ENCODE data around the gene ABCC1. TPM values are rescaled to one million over a fixed set of nuclear protein-coding genes. Genes with fewer than 3 reads are reported as not detected.

ABCC1 gene
- total RNA-seq, 1 experiment from 2014 or later, result 25.0 TPM

DNA sequence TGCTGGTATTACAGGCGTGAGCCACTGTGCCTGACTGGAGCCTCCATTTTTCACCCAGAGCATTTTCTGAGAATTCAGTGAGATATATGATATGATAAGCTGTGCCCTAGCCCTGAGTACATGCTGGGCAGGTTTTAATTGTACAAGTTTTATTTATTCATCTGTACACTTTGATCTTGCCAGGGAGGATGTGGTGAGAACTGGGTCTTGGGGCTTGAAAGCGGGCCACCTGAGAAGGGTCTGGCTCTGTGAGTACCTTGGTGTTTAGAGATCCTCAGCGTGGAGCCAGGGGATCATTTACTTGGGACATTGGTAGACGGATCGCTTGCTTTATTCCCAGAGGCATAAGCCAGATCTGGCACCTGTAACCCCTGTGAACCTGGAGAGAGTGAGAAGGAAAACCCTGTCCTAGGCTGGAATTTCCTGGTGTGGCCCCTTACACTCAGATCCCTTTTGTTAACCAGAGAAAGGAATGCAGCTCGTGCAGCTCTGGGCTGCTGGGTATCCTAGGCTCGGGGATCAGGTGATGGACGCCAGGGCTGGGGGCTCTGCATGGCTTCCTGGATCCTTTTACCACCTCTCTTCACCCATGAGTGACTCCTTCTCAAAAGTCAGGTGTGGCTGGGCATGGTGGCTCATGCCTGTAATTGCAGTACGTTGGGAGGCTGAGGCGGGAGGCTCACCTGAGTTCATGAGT is 91.9 kb downstream of the ABCC1 start:
- ChIA-PET CTCF (no interaction called here), POLR2A (ENCODE audit: low non-redundant PET) (no interaction called here)
- intact Hi-C loops (cut with micrococcal nuclease; ENCODE audit: unreplicated experiment), result no loop called here
- no peaks in the 10 kb centered on the region for H3K4me1 ChIP-seq (ENCODE audit: insufficient read depth, low read length, poor library complexity, severe bottlenecking)
- no peak overlapping the region for H3K4me3 ChIP-seq (ENCODE audit: low read depth, low read length, poor library complexity, severe bottlenecking)
- H3K27me3 ChIP-seq (replicated peaks; ENCODE audit: insufficient read depth, low read depth, low read length, poor library complexity), result no peaks in the 10 kb centered on the region
- H3K9me3 ChIP-seq (ENCODE audit: low read depth, low read length, poor library complexity, severe bottlenecking), result no peaks in the 10 kb centered on the region
- H3K27ac ChIP-seq (ENCODE audit: low read depth, low read length, poor library complexity, severe bottlenecking), result no peak overlapping the region
- TF ChIP-seq, protein P1, sequence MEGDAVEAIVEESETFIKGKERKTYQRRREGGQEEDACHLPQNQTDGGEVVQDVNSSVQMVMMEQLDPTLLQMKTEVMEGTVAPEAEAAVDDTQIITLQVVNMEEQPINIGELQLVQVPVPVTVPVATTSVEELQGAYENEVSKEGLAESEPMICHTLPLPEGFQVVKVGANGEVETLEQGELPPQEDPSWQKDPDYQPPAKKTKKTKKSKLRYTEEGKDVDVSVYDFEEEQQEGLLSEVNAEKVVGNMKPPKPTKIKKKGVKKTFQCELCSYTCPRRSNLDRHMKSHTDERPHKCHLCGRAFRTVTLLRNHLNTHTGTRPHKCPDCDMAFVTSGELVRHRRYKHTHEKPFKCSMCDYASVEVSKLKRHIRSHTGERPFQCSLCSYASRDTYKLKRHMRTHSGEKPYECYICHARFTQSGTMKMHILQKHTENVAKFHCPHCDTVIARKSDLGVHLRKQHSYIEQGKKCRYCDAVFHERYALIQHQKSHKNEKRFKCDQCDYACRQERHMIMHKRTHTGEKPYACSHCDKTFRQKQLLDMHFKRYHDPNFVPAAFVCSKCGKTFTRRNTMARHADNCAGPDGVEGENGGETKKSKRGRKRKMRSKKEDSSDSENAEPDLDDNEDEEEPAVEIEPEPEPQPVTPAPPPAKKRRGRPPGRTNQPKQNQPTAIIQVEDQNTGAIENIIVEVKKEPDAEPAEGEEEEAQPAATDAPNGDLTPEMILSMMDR (conservative IDR thresholded peaks at IDR 0.05; ENCODE audit: low read depth, low read length), result no peak
- no peak for TF ChIP-seq EZH2 (IDR thresholded peaks at IDR 0.05; ENCODE audit: borderline replicate concordance, low read depth, low read length, poor library complexity, severe bottlenecking)
- DNase-seq (ENCODE audit: low spot score), result no peak
- peaks cover 19% of the 10 kb centered on the region for H3K36me3 ChIP-seq (ENCODE audit: insufficient read depth, low read length, poor library complexity, severe bottlenecking)
- BruUV-seq (replicated peaks), result no TSS peak

DNA sequence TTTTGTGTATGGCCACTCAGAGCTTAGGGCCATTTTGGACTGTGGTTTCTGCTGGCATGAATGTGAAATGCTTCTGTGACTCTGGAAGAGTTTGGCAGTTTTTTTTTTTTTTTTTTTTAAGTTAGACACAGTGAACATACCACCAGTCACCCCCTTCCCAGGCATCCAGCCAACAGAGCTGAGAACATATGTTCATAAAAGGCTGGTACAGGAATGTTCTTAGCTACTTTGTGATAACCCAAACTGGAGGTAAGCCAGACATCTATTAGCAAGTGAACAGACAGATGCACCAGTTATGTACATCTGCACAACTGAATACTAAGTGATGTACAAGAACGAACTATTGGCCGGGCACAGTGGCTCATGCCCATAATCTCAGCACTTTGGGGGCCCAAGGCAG is 92.7 kb downstream of the ABCC1 start:
- TF ChIP-seq EZH2 (IDR thresholded peaks at IDR 0.05; ENCODE audit: borderline replicate concordance, low read depth, low read length, poor library complexity, severe bottlenecking), result no peak
- TF ChIP-seq, protein P1 (conservative IDR thresholded peaks at IDR 0.05; ENCODE audit: low read depth, low read length), result no peak
- ChIA-PET POLR2A (ENCODE audit: low non-redundant PET) (interaction anchor here (0.8 kb wide), 1 partner anchor 14 kb away, joined by 6 read pairs; no protein-coding TSS in a partner anchor), CTCF (no interaction called here)
- intact Hi-C loops (cut with micrococcal nuclease; ENCODE audit: unreplicated experiment), result no loop called here
- H3K27ac ChIP-seq (ENCODE audit: low read depth, low read length, poor library complexity, severe bottlenecking), result no peak overlapping the region
- H3K4me1 ChIP-seq (ENCODE audit: insufficient read depth, low read length, poor library complexity, severe bottlenecking), result no peaks in the 10 kb centered on the region
- H3K9me3 ChIP-seq (ENCODE audit: low read depth, low read length, poor library complexity, severe bottlenecking), result no peaks in the 10 kb centered on the region
- peak; percentile 51 for DNase-seq (ENCODE audit: low spot score)
- no peaks in the 10 kb centered on the region for H3K27me3 ChIP-seq (replicated peaks; ENCODE audit: insufficient read depth, low read depth, low read length, poor library complexity)
- peaks cover 19% of the 10 kb centered on the region for H3K36me3 ChIP-seq (ENCODE audit: insufficient read depth, low read length, poor library complexity, severe bottlenecking)
- BruUV-seq (replicated peaks), result no TSS peak
- H3K4me3 ChIP-seq (ENCODE audit: low read depth, low read length, poor library complexity, severe bottlenecking), result no peak overlapping the region

DNA sequence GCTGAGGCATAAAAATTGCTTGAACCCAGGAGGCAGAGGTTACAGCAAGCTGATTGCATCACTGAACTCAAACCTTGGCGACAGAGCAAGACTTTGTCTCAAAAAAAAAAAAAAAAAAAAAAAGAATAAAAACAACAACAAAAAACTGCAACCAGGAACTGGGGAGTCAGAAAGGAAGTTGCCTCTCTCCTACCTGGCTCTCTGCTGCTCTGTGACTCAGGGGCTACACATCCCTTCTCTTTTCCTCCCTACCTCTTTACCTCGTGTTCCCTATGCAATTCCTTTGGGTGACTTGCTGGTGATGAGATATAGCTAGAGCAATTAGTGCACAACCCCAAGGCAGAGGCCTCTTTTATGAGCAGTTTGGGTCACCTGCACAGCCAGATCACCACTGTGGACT is 95.9 kb downstream of the ABCC1 start:
- intact Hi-C loops (cut with micrococcal nuclease; ENCODE audit: unreplicated experiment), result no loop called here
- no peaks in the 10 kb centered on the region for H3K4me1 ChIP-seq (ENCODE audit: insufficient read depth, low read length, poor library complexity, severe bottlenecking)
- DNase-seq (ENCODE audit: low spot score), result no peak
- H3K9me3 ChIP-seq (ENCODE audit: low read depth, low read length, poor library complexity, severe bottlenecking), result no peaks in the 10 kb centered on the region
- no TSS peak for BruUV-seq (replicated peaks)
- POLR2A ChIA-PET (ENCODE audit: low non-redundant PET), result no interaction called here
- TF ChIP-seq, protein P1 (conservative IDR thresholded peaks at IDR 0.05; ENCODE audit: low read depth, low read length), result no peak
- no peak for TF ChIP-seq EZH2 (IDR thresholded peaks at IDR 0.05; ENCODE audit: borderline replicate concordance, low read depth, low read length, poor library complexity, severe bottlenecking)
- CTCF ChIA-PET, result no interaction called here
- H3K27me3 ChIP-seq (replicated peaks; ENCODE audit: insufficient read depth, low read depth, low read length, poor library complexity), result no peaks in the 10 kb centered on the region
- H3K36me3 ChIP-seq (ENCODE audit: insufficient read depth, low read length, poor library complexity, severe bottlenecking), result peaks cover 18% of the 10 kb centered on the region
- no peak overlapping the region for H3K27ac ChIP-seq (ENCODE audit: low read depth, low read length, poor library complexity, severe bottlenecking)
- no peak overlapping the region for H3K4me3 ChIP-seq (ENCODE audit: low read depth, low read length, poor library complexity, severe bottlenecking)
